Heart right ventricle (tissue), 16 donors: Measurements from ENCODE around the gene ZNF414. TPM values are rescaled to one million over a fixed set of nuclear protein-coding genes. Genes with fewer than 3 reads are reported as not detected.

Experiments used
- ATAC-seq, 8 donors: fragments of 200-7000 bp; cut with Tn5 transposase; one replicate each; pipeline ENCODE4 v1.9.1; 2020; ENCODE audit warnings: mild to moderate bottlenecking in 8 of 8, moderate library complexity in 8 of 8, moderate number of reproducible peaks in 1 of 8
- DNase-seq, 2 donors: peaks; one replicate each; pipeline ENCODE4 v3.0.0-alpha.2; 2020
- H3K27ac ChIP-seq, 10 donors: fragments of 200-600 bp; sonication (generic) in 2 of 10; one replicate each; pipeline versions ENCODE4 v1.5.0 to v1.8.0; 2020 to 2022; ENCODE audit warnings: mild to moderate bottlenecking in 3 of 10
- H3K27me3 ChIP-seq, 7 donors: fragments of 200-600 bp; one replicate each; pipeline ENCODE4 v1.8.0; 2021 to 2022; ENCODE audit warnings: mild to moderate bottlenecking in 2 of 7
- H3K36me3 ChIP-seq, 9 donors: fragments of 200-600 bp; sonication (generic) in 1 of 9; one replicate each; pipeline versions ENCODE4 v1.5.0 to v1.8.0; 2020 to 2022; ENCODE audit warnings: mild to moderate bottlenecking in 2 of 9
- H3K4me1 ChIP-seq, 9 donors: fragments of 200-600 bp; sonication (generic) in 1 of 9; one replicate each; pipeline versions ENCODE4 v1.5.0 to v1.8.0; 2020 to 2022; ENCODE audit warnings: mild to moderate bottlenecking in 4 of 9
- H3K4me3 ChIP-seq, 10 donors: fragments of 200-600 bp; sonication (generic) in 2 of 10; one replicate each; pipeline versions ENCODE4 v1.5.0 to v1.8.0; 2020 to 2022; ENCODE audit warnings: mild to moderate bottlenecking in 7 of 10, moderate library complexity in 2 of 10
- H3K9me3 ChIP-seq, 11 donors: fragments of 200-600 bp in 10 of 11; sonication (generic) in 2 of 11; one replicate each; pipeline versions ENCODE4 v1.5.0 to v1.8.0; 2013 to 2022; ENCODE audit warnings: mild to moderate bottlenecking in 2 of 11, control low read depth in 1 of 11, moderate library complexity in 1 of 11
- CTCF ChIP-seq, 9 donors: fragments of 200-600 bp; sonication (generic) in 2 of 9; IDR thresholded peaks; one replicate each; pipeline versions ENCODE4 v1.5.0 to v1.8.0; 2021 to 2022; ENCODE audit warnings: antibody characterized with exemption in 9 of 9, mild to moderate bottlenecking in 5 of 9, moderate library complexity in 1 of 9
- WGBS, 2 donors: extraction: QIAGEN DNeasy Blood & Tissue Kit; methylation state at CpG; one replicate each; pipeline ENCODE4 v1.1.7; 2013; ENCODE audit warnings: inconsistent platforms in 1 of 2; 5-methylcytosine and 5-hydroxymethylcytosine counted together
- intact Hi-C, 10 donors: fragments of 100-400 bp; cut with DNase I; formaldehyde crosslinking; loops; one replicate each; pipeline versions ENCODE4 v1.11.1 to v1.14.2; 2022
- polyA plus RNA-seq, 2 donors: library from polyadenylated mRNA; stranded (reverse); fragments of 200-250 nt; gene quantifications; one replicate each; pipeline ENCODE4 v1.2.3, GENCODE V29; 2013
- total RNA-seq, 10 donors: library from RNA; stranded (reverse); fragmentation: NEBNext Ultra II Directional in 3 of 10; extraction: Animal tissue kit (Norgen Biotek cat#: 25700) in 3 of 10; gene quantifications; one replicate each; pipeline versions ENCODE4 v1.2.1 to v1.2.4, GENCODE V29; 2021 to 2023
- donor health status: Arrhythmogenic right ventricular cardiomyopathy.
- donor health status: ischemic (EF 13 %, LVEDD 7.1; RV severe dilation, severe dysfunction).
- donor health status: healthy with polysubstance abuse.
- donor health status: DM: no; HTN: yes; CAD: no.
- donor health status: DM: no; HTN: no; CAD: no.
- donor health status: ischemic (EF 25% LVEDD 6.9; RV normal size, moderate dysfunction).
- donor health status: ischemic (EF 25% LVEDD 5.7; RV mildly dilated, moderate dysfunction).
- donor health status: healthy.
- donor health status: DM: yes; HTN: yes; CAD: no.
- donor health status: Ischemic cardiomyopathy.
- donor health status: ischemic (EF 35%, LVEDD 5.7; RV mildly dilated, moderate dysfunction).
- donor health status: nonischemic (EF 11% LVEDD 7.7; RV severe dilation, severe dysfunction).
- donor health status: DM: yes; HTN: yes; CAD: no.
- donor health status: PGD.
- donor health status: ischemic (EF 29% LVEDD 5.4; RV normal size, mild dysfunction).
- donor health status: nonischemic (EF 23%, LVEDD 6.1; RV moderate dilation, normal function).

Gene ZNF414
- total and polyA plus RNA-seq, 12 donors = 11.7 to 34.3 (median 17.7) TPM

- no peak for ATAC-seq
- 87 to 90% methylated on average over 12 of the region's 12 CpGs for WGBS, 2 donors
- no peak for TF ChIP-seq CTCF (IDR thresholded peaks at IDR 0.05)
These were observed 23.1 kb downstream of the ZNF414 start for GRCh38 chr19:8490873-8491272.

DNA sequence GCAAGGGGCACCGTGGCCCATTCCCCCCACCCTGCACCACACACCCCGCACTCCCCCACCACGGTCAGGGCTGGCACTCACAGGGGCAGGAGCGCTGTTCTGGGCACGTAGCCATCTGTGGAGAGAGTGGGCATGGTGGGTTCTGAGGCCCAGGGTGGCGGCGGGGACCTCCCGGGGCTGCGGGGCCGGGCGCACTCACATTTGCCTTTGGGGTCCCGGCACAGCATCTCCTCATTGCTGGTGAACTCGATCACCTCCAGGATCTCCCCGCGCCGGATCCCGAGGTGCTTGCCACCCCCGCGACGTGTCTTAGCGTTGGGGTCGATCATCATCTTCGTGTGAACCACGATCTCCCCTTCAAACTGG lies 23.6 kb downstream of the ZNF414 start:
- Histone ChIP-seq H3K36me3 (peaks cover 0 to 55% (median 37%) of the 10 kb centered on the region in 9 donors), H3K4me1 (peaks cover 0 to 54% (median 0%) of the 10 kb centered on the region in 9 donors), H3K27ac (no peak overlapping the region), H3K27me3 (no peaks in the 10 kb centered on the region), H3K4me3 (no peak overlapping the region), H3K9me3 (no peaks in the 10 kb centered on the region)
- WGBS, 2 donors = 89% methylated on average over 24 of the region's 24 CpGs
- TF ChIP-seq CTCF (IDR thresholded peaks at IDR 0.05) = no peak
- DNase-seq (no peak), ATAC-seq (peak in 1 of 8 donors; percentile 40)
- intact Hi-C loops = no loop called here

More at GRCh38 chr19:8490873-8491272, 23.1 kb downstream of the ZNF414 start:
- Histone ChIP-seq H3K4me1 (peaks cover 0 to 49% (median 0%) of the 10 kb centered on the region in 9 donors), H3K27ac (no peak overlapping the region), H3K27me3 (no peaks in the 10 kb centered on the region), H3K9me3 (no peaks in the 10 kb centered on the region), H3K4me3 (no peak overlapping the region), H3K36me3 (peaks cover 0 to 50% (median 32%) of the 10 kb centered on the region in 9 donors)
- DNase-seq = no peak
- intact Hi-C loops = no loop called here

DNA sequence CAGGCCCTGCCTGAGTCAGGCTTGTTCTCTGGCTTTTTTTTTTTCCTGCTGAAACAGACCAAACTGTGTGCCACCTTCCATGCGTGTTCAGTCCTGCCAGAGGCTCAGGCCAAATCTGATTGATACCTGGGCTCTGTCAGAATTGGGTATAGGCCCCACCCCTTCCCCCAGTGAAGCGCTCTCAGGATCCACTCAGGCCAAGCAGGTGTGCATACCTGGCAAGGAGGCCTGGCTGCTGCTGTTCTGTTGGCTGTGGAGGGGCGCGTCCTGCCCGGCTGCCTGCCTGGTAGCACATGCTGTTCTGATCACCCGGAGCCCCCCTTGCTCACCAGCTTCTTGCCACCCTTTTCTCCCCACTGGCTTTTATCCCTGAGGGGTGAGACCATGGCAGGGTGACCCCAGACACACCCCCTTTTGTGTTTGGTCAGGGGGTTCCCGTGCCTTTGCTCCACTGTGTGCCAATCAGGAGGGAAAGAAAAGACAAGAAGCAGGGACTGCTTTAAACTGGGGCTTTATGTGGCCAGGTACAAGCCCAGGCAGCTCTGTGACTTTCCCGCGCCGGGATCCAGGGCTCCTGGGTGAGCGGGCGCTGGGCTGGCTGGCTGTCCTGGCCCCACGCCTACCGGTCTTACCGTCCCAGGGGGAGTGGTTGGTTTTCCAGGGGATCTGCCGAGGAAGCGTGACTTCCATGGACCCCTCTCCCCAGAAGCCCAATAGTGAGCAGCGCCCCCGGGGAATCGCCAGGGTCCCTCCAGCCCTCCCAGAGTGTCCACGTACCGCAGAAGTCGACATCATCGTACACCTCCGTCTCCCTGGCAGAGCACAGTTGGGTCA lies 24.2 kb downstream of the ZNF414 start:
- intact Hi-C loops = no loop called here
- DNase-seq (no peak), ATAC-seq (no peak)
- Histone ChIP-seq H3K36me3 (peaks cover 0 to 61% (median 40%) of the 10 kb centered on the region in 9 donors), H3K27me3 (no peaks in the 10 kb centered on the region), H3K27ac (peak overlapping the region in 1 of 10 donors; percentile 90), H3K4me3 (no peak overlapping the region), H3K4me1 (peaks cover 0 to 55% (median 0%) of the 10 kb centered on the region in 9 donors), H3K9me3 (no peaks in the 10 kb centered on the region)
- 82 to 83% methylated on average over 24 to 25 of the region's 25 CpGs for WGBS, 2 donors
- TF ChIP-seq CTCF (IDR thresholded peaks at IDR 0.05) = no peak

DNA sequence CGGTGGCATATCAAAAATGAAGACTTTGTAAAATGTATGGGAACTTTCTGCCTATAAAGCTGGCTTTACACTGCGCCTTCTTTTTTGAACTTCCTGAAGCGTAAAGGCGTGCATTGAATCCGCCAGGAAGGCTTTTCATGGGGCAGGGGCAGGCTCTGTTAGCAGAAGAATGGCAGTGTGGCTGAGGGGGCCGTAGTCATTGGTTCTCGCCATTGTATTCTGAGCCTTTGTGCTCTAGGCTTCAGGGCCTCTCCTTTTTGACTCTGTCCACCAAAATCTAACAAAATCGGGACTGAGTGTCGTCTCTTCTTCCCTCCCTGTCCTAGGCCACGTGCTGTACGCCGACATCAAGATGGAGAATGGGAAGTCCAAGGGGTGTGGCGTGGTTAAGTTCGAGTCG lies 25.6 kb downstream of the ZNF414 start:
- ATAC-seq (no peak), DNase-seq (no peak)
- Histone ChIP-seq H3K36me3 (peaks cover 0 to 75% (median 45%) of the 10 kb centered on the region in 9 donors), H3K27me3 (no peaks in the 10 kb centered on the region), H3K27ac (peak overlapping the region in 1 of 10 donors; percentile 90), H3K9me3 (no peaks in the 10 kb centered on the region), H3K4me1 (peaks cover 0 to 60% (median 4%) of the 10 kb centered on the region in 9 donors), H3K4me3 (no peak overlapping the region)
- WGBS, 2 donors = 76 to 84% methylated on average over 15 of the region's 15 CpGs
- TF ChIP-seq CTCF (IDR thresholded peaks at IDR 0.05) = no peak
- intact Hi-C loops = no loop called here
